ENCODE results near the gene LZTS3.
"Not testable (repeated sequence)": the region's sequence is repeated elsewhere in the genome, so short reads cannot be mapped to it uniquely, and the experiment has no call there.

LZTS3 gene

DNA sequence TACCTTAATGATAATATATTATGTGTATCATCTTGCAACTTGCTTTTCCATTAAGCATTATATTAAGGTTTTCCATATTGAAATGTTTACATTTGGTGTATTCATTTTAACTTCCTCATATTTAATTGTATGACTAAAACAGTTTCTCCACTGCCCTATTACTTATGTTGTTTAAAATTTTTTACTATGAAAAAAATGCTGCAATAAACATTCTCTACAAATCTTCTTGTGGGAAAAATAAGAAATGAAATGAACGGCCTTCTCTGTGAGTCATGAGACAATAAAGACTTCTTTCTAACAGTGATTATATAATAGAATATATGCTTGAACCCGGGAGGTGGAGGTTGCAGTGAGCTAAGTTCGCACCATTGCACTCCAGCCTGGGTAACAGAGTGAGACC, 39.2 kb downstream of the LZTS3 start:
- no peak for DNase-seq

DNA sequence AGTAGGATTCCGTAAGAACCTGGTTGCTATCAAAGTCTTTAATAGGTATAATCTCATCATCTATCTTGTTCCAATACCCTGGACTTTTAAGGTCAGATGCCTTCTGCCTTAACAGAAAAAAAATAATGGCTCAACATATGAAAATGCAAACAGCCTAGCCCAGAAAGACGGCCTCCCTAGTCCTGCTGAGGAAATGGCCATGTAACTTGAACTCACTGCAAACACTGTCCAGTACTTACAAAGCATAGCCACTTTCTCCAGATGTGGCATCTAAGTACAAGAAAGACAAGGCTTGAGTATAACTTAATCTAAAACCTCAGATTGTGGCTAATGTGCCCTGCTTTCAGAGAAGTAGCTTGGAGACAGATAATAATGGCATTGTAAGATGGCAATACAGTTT, 40.2 kb downstream of the LZTS3 start:
- DNase-seq = no peak

- DNase-seq = no peak
Measured at GRCh38 chr20:3130051-3130600, 43.2 kb downstream of the LZTS3 start.

DNA sequence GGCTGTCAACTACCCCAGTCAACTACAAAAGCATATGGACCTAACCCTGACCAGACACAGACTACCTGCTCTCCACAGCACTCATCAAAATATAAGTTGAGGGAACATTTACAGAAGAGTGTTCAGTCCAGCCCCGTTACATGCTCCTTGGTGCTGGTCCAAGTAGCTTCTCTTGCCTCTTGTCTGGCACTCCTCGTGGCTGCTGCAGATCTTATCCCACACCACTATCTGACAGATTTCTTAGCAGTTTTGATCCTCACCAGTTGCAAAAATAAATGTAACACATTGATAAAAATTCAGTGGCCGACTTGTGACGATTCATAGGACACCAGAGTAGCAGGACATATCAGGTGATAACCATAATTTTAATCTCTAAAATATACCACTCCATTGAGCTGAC, 44.3 kb downstream of the LZTS3 start:
- no peak for DNase-seq

DNA sequence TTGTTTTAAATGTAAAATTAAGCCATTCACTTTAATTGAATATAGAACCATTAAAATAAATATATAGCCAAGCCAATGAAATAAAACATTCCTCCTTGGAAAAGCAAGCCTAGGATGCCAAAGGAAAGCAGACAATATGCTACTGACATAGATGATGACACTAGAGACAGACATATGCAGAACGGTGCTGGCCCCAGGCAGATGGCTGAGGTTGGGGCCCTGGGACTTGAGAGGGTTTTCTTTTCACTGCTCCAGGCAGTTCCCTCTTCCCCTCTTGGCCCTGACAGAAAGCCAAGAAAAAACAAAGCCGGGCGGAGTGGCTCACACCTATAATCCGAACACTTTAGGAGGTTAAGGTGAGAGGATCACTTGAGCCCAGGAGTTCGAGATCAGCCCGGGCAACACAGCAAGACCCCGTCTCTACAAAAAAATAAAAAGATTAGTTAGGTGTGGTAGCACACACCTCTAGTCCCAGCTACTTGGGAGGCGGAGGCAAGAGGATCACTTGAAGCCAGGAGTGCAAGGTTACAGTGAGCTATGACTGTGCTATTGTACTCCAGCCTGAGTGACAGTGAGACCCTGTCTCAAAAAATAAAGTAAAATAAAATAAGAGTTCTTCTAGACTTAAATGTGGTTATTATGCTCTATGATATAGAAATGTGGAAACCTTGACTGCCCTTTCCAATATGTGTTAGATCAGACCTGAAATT, 44.9 kb downstream of the LZTS3 start:
- no peak for DNase-seq

GRCh38 chr20:3126527-3126859, 46.9 kb downstream of the LZTS3 start:
- DNase-seq = no peak

- not testable (repeated sequence) for DNase-seq
Measured at GRCh38 chr20:3125776-3126526, 47.4 kb downstream of the LZTS3 start.

GRCh38 chr20:3124773-3125560, 48.4 kb downstream of the LZTS3 start:
- not testable (repeated sequence) for DNase-seq

DNA sequence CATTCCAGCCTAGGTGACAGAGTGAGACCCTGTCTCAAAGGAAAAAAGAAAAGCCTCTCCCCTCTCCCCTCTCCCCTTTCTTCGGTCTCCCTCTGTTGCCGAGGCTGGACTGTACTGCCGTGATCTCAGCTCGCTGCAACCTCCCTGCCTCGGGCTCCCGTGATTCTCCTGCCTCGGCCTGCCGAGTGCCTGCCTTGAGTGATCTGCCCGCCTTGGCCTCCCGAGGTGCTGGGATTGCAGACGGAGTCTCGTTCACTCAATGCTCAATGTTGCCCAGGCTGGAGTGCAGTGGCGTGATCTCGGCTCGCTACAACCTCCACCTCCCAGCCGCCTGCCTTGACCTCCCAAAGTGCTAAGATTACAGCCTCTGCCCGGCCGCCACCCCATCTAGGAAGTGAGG, 49.2 kb downstream of the LZTS3 start:
- DNase-seq = not testable (repeated sequence)

- DNase-seq = no peak
Measured at GRCh38 chr20:3123542-3123941, 49.8 kb downstream of the LZTS3 start.

DNA sequence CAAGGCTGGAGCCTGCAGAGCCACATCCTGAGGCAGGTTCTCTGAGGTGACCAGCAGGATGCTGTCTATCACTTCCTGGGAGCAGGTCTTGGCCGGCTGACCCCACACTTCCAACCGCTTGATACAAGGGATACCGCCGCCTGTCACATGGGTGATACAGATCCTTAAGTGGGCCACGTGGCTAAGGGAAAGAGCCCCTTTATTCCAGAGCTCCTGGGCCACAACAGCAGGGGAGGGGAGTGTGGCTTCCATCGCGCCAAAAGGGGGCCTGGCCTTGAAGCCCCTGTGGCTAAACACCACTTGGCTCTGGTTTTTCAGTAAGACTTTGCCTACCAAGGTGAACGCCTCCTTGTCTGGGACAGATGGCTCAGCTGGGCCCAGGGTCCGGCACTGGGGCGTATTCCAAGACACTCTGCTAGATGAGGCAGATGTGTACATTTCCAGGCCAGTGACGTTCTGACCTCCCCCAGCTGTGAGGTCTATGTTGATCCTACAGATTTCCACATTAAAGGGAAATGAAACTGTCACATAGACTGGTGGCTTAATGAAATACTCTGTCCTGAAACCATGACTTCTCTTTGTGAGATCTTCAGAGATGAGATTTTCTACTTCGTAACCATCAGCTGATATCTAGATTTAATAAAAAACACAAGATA, 51.3 kb downstream of the LZTS3 start:
- DNase-seq = no peak

DNA sequence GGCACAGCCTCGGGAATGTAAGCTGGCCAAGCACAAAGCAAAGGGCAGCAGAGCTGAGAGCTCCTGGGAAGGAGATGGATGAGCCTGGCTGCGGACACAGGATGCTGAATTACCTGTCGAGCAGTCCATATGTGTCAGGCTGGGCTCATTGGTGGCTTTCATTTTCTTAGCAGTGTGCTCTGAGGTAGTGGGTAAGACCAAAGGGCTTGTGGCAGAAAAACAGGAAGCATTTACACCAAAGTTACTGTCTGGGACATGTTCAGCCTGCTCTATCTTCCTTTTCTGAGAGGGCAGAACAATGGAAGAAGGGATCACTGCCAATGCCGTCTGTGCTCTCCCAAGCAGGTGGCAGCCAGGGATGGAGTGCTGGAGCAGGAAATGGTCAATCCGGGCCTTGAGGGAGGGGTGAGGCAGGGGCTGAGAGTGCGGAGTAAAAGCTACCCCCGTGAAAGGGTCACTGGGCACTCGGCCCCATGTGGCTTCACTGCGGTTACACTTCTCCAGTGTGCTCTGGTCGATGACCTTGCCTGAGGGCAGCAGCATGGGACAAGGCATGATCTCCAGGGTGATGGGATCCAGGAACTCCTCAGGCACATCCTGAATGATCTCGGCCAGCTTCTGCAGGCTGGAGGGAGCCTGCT, 52.0 kb downstream of the LZTS3 start:
- DNase-seq = no peak

GRCh38 chr20:3119044-3119443, 54.3 kb downstream of the LZTS3 start:
- no peak for DNase-seq

- DNase-seq = peak; percentile 63
Measured at GRCh38 chr20:3117839-3118379, 55.4 kb downstream of the LZTS3 start.

GRCh38 chr20:3116341-3116740, 57.0 kb downstream of the LZTS3 start:
- DNase-seq = no peak

- DNase-seq = peak; percentile 61
Measured at GRCh38 chr20:3115190-3116107, 57.9 kb downstream of the LZTS3 start.

All from fibroblast of skin of abdomen (primary cell).